Measurements from ENCODE around the gene RECQL5. TPM values are rescaled to one million over a fixed set of nuclear protein-coding genes. Genes with fewer than 3 reads are reported as not detected.
"Not testable (repeated sequence)": the region's sequence is repeated elsewhere in the genome, so short reads cannot be mapped to it uniquely, and the experiment has no call there.

RECQL5 gene
- total RNA-seq, 5 donors from 2014 or later (not counting 1 experiment from before 2014, with no cell fraction given): 38.0 to 75.0 (median 61.9) TPM

DNA sequence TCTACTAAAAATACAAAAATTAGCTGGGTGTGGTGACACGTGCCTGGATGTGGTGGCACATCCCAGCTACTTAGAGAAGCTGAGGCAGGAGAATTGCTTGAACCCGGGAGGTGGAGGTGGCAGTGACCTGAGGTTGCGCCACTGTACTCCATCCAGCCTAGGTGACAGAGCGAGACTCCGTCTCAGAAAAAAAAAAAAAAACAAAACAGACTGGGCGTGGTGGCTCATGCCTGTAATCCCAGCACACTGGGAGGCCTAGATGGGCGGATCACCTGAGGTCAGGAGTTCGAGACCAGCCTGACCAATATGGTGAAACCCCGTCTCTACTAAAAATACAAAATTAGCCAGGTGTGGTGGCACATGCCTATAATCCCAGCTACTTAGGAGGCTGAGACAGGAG is 73.5 kb downstream of the RECQL5 start:
- POLR2A ChIA-PET; H3K36me3 Mint-ChIP-seq; H3K36me3 ChIP-seq (ENCODE audit: control insufficient read depth in 2 of 2, extremely low read depth in 1 of 2, insufficient read depth in 1 of 2, low read length in 1 of 2); H3K9me3 ChIP-seq; H3K27ac Mint-ChIP-seq; ATAC-seq (replicated peaks in 1 of 4); H3K27me3 Mint-ChIP-seq; H3K27me3 ChIP-seq (replicated peaks in 1 of 2; ENCODE audit: control insufficient read depth in 2 of 2, extremely low read depth in 1 of 2, insufficient read depth in 2 of 2, low read length in 1 of 2); H3K4me3 ChIP-seq (ENCODE audit: control insufficient read depth in 1 of 2, extremely low read depth in 1 of 2, low read length in 1 of 2); H3K27ac ChIP-seq (ENCODE audit: low read length); H3K4me1 Mint-ChIP-seq; DNase-seq; H3K4me3 Mint-ChIP-seq; H3K9me3 Mint-ChIP-seq: not testable (repeated sequence)
- WGBS (ENCODE audit: insufficient coverage): 90% methylated on average over 2 of the region's 9 CpGs
- CTCF ChIA-PET: interaction anchor here in 1 of 2 donors (0.7 kb wide), 1 partner anchor 1659 kb away, joined by 5 read pairs; no protein-coding TSS in a partner anchor
- peaks cover 0 to 19% of the 10 kb centered on the region in 2 experiments for H3K4me1 ChIP-seq (ENCODE audit: control insufficient read depth in 1 of 2, extremely low read depth in 1 of 2, insufficient read depth in 2 of 2, low read length in 2 of 2)

DNA sequence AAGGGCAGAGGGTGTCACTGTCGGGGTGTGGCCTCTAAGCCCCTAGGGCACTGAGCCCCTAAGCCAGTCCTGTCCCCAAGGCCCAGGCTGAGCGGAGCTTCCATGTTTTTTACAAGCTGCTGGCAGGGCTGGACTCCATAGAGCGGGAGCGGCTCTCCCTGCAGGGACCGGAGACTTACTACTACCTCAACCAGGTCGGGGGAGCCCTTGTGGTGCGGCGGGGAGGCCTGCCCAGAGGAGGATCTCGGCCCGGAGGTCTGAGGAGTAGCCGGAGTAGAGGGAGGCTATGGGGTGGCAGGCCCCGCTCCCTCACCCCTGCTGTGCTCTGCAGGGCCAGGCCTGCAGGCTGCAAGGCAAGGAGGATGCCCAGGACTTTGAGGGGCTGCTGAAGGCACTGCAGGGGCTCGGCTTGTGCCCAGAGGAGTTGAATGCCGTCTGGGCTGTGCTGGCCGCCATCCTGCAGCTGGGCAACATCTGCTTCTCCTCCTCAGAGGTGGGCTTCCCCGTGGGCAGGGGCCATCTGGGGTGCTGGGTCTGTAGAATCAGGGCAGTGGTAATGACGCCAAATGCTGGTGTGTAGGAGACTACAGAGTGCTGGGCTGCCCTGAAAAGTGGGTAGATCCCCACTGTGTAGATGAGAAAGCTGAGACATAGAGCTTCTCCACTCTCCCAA is 74.5 kb downstream of the RECQL5 start:
- ChIA-PET CTCF (no interaction called here), POLR2A (no interaction called here)
- Mint-ChIP-seq H3K9me3 (no peaks in the 10 kb centered on the region), H3K4me1 (peaks cover 3 to 8% (median 5%) of the 10 kb centered on the region in 3 donors), H3K4me3 (no peak overlapping the region), H3K36me3 (no peaks in the 10 kb centered on the region), H3K27me3 (no peaks in the 10 kb centered on the region), H3K27ac (no peak overlapping the region)
- H3K9me3 ChIP-seq: no peaks in the 10 kb centered on the region
- H3K27ac ChIP-seq (ENCODE audit: low read length): no peak overlapping the region
- H3K36me3 ChIP-seq (ENCODE audit: control insufficient read depth in 2 of 2, extremely low read depth in 1 of 2, insufficient read depth in 1 of 2, low read length in 1 of 2): peaks cover 0 to 3% of the 10 kb centered on the region in 2 donors
- 81% methylated on average over 8 of the region's 17 CpGs for WGBS (ENCODE audit: insufficient coverage)
- ATAC-seq (replicated peaks in 1 of 4) (no peak), DNase-seq (no peak)
- no peak overlapping the region for H3K4me3 ChIP-seq (ENCODE audit: control insufficient read depth in 1 of 2, extremely low read depth in 1 of 2, low read length in 1 of 2)
- peaks cover 0 to 11% of the 10 kb centered on the region in 2 experiments for H3K27me3 ChIP-seq (replicated peaks in 1 of 2; ENCODE audit: control insufficient read depth in 2 of 2, extremely low read depth in 1 of 2, insufficient read depth in 2 of 2, low read length in 1 of 2)
- peaks cover 3 to 28% of the 10 kb centered on the region in 2 experiments for H3K4me1 ChIP-seq (ENCODE audit: control insufficient read depth in 1 of 2, extremely low read depth in 1 of 2, insufficient read depth in 2 of 2, low read length in 2 of 2)

DNA sequence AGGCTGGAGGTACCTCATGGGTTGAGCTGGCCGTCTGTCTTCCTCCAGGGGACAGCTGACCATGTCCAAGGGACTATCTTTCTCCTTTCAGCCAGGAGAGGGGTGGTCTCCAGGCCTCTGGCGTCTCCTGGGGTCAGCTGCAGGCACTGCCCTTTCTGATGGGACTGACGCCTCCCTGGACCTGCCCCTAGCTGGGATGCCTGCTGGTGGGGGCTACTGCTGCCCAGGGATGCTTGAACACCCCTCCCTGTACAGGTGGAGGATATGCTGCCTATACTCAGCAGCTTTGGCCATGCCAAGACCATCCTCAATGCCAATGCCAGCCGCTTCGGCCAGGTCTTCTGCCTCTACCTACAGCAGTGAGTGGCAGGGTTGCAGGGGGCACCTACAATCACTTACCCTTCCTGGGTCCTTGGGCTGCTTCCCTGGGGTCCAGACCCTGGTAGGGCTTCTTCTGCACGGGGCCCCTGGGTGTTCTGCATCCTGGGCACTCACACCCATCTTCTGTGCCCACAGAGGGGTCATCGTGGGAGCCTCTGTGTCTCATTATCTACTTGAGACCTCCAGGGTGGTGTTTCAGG is 75.1 kb downstream of the RECQL5 start:
- Mint-ChIP-seq H3K4me3 (no peak overlapping the region), H3K36me3 (no peaks in the 10 kb centered on the region), H3K9me3 (no peaks in the 10 kb centered on the region), H3K27me3 (no peaks in the 10 kb centered on the region), H3K4me1 (peaks cover 5 to 8% (median 5%) of the 10 kb centered on the region in 3 donors), H3K27ac (no peak overlapping the region)
- no peak for ATAC-seq (replicated peaks in 1 of 4)
- CTCF ChIA-PET: no interaction called here
- no peak for DNase-seq
- no peak overlapping the region for H3K27ac ChIP-seq (ENCODE audit: low read length)
- H3K4me1 ChIP-seq (ENCODE audit: control insufficient read depth in 1 of 2, extremely low read depth in 1 of 2, insufficient read depth in 2 of 2, low read length in 2 of 2): peaks cover 3 to 30% of the 10 kb centered on the region in 2 experiments
- POLR2A ChIA-PET: no interaction called here
- no peaks in the 10 kb centered on the region for H3K9me3 ChIP-seq
- H3K27me3 ChIP-seq (replicated peaks in 1 of 2; ENCODE audit: control insufficient read depth in 2 of 2, extremely low read depth in 1 of 2, insufficient read depth in 2 of 2, low read length in 1 of 2): peaks cover 0 to 13% of the 10 kb centered on the region in 2 experiments
- WGBS (ENCODE audit: insufficient coverage): 76% methylated on average over 5 of the region's 7 CpGs
- peaks cover 0 to 3% of the 10 kb centered on the region in 2 donors for H3K36me3 ChIP-seq (ENCODE audit: control insufficient read depth in 2 of 2, extremely low read depth in 1 of 2, insufficient read depth in 1 of 2, low read length in 1 of 2)
- H3K4me3 ChIP-seq (ENCODE audit: control insufficient read depth in 1 of 2, extremely low read depth in 1 of 2, low read length in 1 of 2): no peak overlapping the region

DNA sequence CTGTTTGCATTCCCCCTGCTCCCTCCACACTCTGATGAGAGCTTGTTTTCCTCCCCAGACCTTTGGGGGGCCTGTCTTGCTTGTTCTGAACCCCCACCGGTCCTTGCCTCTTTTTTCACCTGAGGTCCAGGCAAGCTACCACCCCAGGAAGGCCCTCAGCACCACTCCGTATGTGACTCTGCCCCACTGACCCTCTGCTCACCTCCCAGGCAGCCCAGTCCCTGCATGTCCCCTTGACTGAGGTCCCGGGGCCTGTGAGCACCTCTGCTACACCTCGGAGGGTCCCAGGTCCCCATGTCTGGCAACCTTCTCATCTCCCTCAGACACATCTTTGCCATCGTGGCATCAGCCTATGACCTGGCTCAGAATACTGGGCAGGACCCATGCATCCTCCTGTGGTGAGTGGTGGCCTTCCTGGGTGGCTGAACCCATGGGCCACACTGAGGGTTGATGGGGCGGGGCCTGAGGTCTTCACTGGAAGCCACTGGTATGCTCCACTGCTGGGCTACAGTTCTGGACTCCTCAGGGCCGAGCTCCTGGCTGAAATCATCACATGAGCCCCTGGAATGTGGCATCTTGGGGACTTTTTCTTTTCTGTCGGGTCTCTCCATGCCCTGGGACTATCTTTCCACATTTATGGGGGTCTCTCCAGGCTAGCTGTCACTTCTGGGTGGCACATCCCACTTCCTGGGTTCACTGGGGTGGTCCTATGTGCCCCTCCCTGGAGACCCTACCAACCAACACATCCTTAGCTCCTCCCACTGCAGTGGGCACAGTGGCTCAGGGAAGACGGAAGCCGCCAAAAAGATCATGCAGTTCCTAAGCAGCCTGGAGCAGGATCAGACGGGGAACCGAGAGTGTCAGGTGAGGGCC is 75.9 kb downstream of the RECQL5 start:
- DNase-seq: no peak
- H3K4me1 Mint-ChIP-seq: peaks cover 5 to 9% (median 5%) of the 10 kb centered on the region in 3 donors
- CTCF ChIA-PET: interaction anchor here in 1 of 2 donors (1.3 kb wide), 1 partner anchor 10 kb away, joined by 4 read pairs; no protein-coding TSS in a partner anchor

DNA sequence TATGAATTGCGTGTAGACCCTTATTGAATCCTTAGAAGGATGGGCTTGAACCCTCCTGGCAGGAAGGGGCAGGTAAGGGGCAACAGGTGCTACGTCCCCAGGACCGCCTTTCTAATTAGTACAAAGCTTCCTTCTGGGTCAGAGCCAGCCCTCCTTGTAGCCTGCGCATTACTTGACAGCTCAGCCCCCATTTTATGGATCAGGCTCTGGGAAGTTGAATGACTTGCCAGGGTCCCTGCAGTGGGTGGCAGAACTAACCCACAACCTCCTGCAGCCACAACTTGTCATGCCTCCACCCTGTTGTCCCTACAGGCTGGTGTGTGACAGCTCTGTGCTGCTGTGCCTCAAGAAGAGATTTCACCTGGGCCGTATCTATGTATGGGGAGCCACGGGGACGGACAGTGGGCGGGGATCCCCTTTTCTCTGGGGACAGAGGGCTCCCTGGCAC is 76.6 kb downstream of the RECQL5 start:
- DNase-seq (peak in 1 of 35 experiments; percentile 20), ATAC-seq (replicated peaks in 1 of 4) (no peak)
- H3K27me3 Mint-ChIP-seq: peaks cover 0 to 2% of the 10 kb centered on the region in 2 donors
- Histone ChIP-seq H3K27ac (ENCODE audit: low read length) (no peak overlapping the region), H3K4me1 (ENCODE audit: control insufficient read depth in 1 of 2, extremely low read depth in 1 of 2, insufficient read depth in 2 of 2, low read length in 2 of 2) (peaks cover 3 to 30% of the 10 kb centered on the region in 2 experiments), H3K36me3 (ENCODE audit: control insufficient read depth in 2 of 2, extremely low read depth in 1 of 2, insufficient read depth in 1 of 2, low read length in 1 of 2) (peaks cover 0 to 3% of the 10 kb centered on the region in 2 donors), H3K9me3 (no peaks in the 10 kb centered on the region), H3K27me3 (replicated peaks in 1 of 2; ENCODE audit: control insufficient read depth in 2 of 2, extremely low read depth in 1 of 2, insufficient read depth in 2 of 2, low read length in 1 of 2) (peaks cover 0 to 13% of the 10 kb centered on the region in 2 experiments), H3K4me3 (ENCODE audit: control insufficient read depth in 1 of 2, extremely low read depth in 1 of 2, low read length in 1 of 2) (no peak overlapping the region)
- H3K36me3 Mint-ChIP-seq: no peaks in the 10 kb centered on the region
- no peak overlapping the region for H3K27ac Mint-ChIP-seq
- CTCF ChIA-PET: interaction anchor here (0.6 to 1.3 kb wide), 2 partner anchors 9 to 268 kb away, joined by 4 to 7 read pairs; no protein-coding TSS in a partner anchor
- H3K4me3 Mint-ChIP-seq: peak overlapping the region in 1 of 3 donors; percentile 49
- POLR2A ChIA-PET: no interaction called here
- H3K4me1 Mint-ChIP-seq: peaks cover 5 to 11% (median 5%) of the 10 kb centered on the region in 3 donors
- no peaks in the 10 kb centered on the region for H3K9me3 Mint-ChIP-seq
- WGBS (ENCODE audit: insufficient coverage): 83% methylated on average over 7 of the region's 8 CpGs

More for the DNA sequence above, 75.9 kb downstream of the RECQL5 start:
- peaks cover 3 to 30% of the 10 kb centered on the region in 2 experiments for H3K4me1 ChIP-seq (ENCODE audit: control insufficient read depth in 1 of 2, extremely low read depth in 1 of 2, insufficient read depth in 2 of 2, low read length in 2 of 2)
- Mint-ChIP-seq H3K9me3 (no peaks in the 10 kb centered on the region), H3K27ac (peak overlapping the region; percentile 57 to 64), H3K27me3 (peaks cover 0 to 2% of the 10 kb centered on the region in 2 donors), H3K4me3 (peak overlapping the region in 2 of 3 donors; percentile 5 to 47), H3K36me3 (no peaks in the 10 kb centered on the region)
- 97% methylated on average over 11 of the region's 12 CpGs for WGBS (ENCODE audit: insufficient coverage)
- H3K27me3 ChIP-seq (replicated peaks in 1 of 2; ENCODE audit: control insufficient read depth in 2 of 2, extremely low read depth in 1 of 2, insufficient read depth in 2 of 2, low read length in 1 of 2): peaks cover 0 to 13% of the 10 kb centered on the region in 2 experiments
- peaks cover 0 to 3% of the 10 kb centered on the region in 2 donors for H3K36me3 ChIP-seq (ENCODE audit: control insufficient read depth in 2 of 2, extremely low read depth in 1 of 2, insufficient read depth in 1 of 2, low read length in 1 of 2)
- no peak overlapping the region for H3K4me3 ChIP-seq (ENCODE audit: control insufficient read depth in 1 of 2, extremely low read depth in 1 of 2, low read length in 1 of 2)
- no peak overlapping the region for H3K27ac ChIP-seq (ENCODE audit: low read length)
- H3K9me3 ChIP-seq: no peaks in the 10 kb centered on the region
- POLR2A ChIA-PET: interaction anchor here in 1 of 2 donors (0.6 kb wide), 1 partner anchor 291 kb away, joined by 3 read pairs; no protein-coding TSS in a partner anchor
- no peak for ATAC-seq (replicated peaks in 1 of 4)

DNA sequence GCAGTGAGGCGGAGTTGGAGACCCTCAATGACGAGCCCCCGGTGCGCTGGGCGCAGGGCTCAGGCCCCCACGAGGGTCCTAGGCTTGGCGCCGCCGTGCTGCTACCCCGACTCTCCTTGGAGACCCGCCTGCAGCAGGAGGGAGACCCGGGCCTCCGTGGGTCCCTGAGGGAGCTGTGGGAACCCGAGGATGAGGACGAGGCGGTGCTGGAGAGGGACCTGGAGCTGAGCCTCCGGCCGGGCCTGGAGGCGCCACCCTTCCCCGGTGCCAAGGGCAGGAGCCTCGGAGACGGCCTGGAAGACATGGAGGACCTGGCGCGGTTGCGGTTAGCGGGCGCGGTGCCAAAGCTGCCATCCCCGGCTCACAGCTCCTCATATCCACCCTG is 77.0 kb downstream of the RECQL5 start:
- peak overlapping the region in 1 of 2 donors; percentile 56 for H3K4me3 ChIP-seq (ENCODE audit: control insufficient read depth in 1 of 2, extremely low read depth in 1 of 2, low read length in 1 of 2)
- no peaks in the 10 kb centered on the region for H3K36me3 Mint-ChIP-seq
- no peak overlapping the region for H3K27ac ChIP-seq (ENCODE audit: low read length)
- peaks cover 3 to 30% of the 10 kb centered on the region in 2 experiments for H3K4me1 ChIP-seq (ENCODE audit: control insufficient read depth in 1 of 2, extremely low read depth in 1 of 2, insufficient read depth in 2 of 2, low read length in 2 of 2)
- H3K4me1 Mint-ChIP-seq: peaks cover 5 to 11% (median 5%) of the 10 kb centered on the region in 3 donors
- H3K27ac Mint-ChIP-seq: no peak overlapping the region
- no peak for ATAC-seq (replicated peaks in 1 of 4)
- no peaks in the 10 kb centered on the region for H3K9me3 Mint-ChIP-seq
- peak in 2 of 35 experiments; percentile 12 to 19 for DNase-seq
- POLR2A ChIA-PET: no interaction called here
- H3K27me3 Mint-ChIP-seq: peaks cover 0 to 2% of the 10 kb centered on the region in 2 donors
- H3K36me3 ChIP-seq (ENCODE audit: control insufficient read depth in 2 of 2, extremely low read depth in 1 of 2, insufficient read depth in 1 of 2, low read length in 1 of 2): peaks cover 0 to 3% of the 10 kb centered on the region in 2 donors
- WGBS (ENCODE audit: insufficient coverage): 88% methylated on average over 22 of the region's 29 CpGs
- peak overlapping the region in 1 of 3 donors; percentile 49 for H3K4me3 Mint-ChIP-seq
- CTCF ChIA-PET: interaction anchor here (0.6 to 1.3 kb wide), 2 partner anchors 9 to 268 kb away, joined by 4 to 7 read pairs; no protein-coding TSS in a partner anchor
- H3K9me3 ChIP-seq: no peaks in the 10 kb centered on the region
- H3K27me3 ChIP-seq (replicated peaks in 1 of 2; ENCODE audit: control insufficient read depth in 2 of 2, extremely low read depth in 1 of 2, insufficient read depth in 2 of 2, low read length in 1 of 2): peaks cover 0 to 13% of the 10 kb centered on the region in 2 experiments
